Hepatic stellate cell (primary cell): ENCODE data around the gene NUP153.
"Not testable (repeated sequence)": the region's sequence is repeated elsewhere in the genome, so short reads cannot be mapped to it uniquely, and the experiment has no call there.

Experiments
- DNase-seq: peaks from one replicate; pipeline ENCODE4 v3.0.0; 2011; ENCODE audit warnings: low spot score

NUP153 gene

DNA sequence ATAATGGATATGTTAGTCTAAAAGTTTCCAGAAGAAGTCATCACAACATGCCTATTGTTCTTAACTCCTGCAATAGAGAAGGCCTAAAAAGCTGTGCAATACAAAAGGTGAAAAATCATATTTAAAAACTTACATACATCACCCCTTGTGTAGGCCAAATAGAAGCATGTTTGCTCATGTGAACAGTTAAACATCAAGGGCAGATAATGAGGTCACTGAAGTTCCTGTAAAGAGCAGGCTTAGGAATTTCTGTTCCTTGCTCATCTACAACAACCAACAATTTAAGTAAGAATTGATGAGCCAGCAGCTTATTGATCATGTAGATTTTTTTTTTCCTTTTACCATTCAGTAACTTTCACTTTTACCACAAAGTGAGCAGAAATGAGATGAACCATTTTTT, 7.5 kb upstream of the NUP153 start:
- no peak for DNase-seq

DNA sequence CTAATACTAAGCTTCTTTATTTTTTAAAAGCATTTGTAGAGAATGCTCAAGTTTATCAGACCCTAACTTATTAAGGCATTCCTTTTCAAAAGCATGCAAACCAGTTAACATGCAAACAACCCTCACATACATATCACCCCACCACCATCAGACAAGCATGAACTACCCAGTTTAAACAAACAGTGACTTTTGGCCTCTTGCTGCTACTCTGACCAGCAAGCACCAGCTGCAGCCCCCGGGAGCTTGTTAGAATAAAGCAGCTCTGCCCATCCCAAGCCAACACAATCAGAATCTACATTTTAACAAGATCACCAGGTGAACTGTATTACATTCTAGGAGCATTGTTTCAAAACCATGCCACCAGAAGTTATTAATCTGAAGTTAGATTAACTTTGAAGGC, 5.9 kb upstream of the NUP153 start:
- DNase-seq = no peak

GRCh38 chr6:17710331-17710730, 3.6 kb upstream of the NUP153 start:
- DNase-seq = peak; percentile 47

GRCh38 chr6:17709476-17709875, 2.8 kb upstream of the NUP153 start:
- DNase-seq = no peak

DNA sequence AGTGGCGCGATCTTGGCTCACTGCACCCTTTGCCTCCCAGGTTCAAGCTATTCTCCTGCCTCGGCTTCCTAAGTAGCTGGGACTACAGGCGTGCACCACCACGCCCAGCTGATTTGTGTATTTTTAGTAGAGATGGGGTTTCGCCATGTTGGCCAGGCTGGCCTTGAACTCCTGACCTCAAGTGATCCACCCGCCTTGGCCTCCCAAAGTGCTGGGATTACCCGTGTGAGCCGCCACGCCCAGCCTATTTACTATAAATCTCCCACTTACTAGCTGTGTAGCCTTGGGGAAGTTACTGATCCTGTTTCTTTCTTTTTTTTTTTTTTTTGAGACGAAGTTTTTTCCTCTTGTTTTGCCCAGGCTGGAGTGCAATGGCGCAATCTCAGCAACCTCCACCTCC, 1.3 kb upstream of the NUP153 start:
- DNase-seq = not testable (repeated sequence)

DNA sequence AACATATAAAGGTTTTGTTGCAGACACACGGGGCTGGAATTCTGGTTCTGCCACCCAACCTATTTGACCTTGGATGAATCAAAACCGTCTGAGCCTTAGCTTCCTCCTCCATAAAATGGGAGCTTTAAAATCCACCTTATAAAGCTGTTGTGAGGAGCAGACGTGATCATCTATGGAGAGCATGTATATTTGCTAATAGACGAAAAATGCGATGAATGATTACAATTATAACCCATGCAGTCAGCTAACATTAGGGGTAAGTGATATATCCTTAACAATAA, 586 bp upstream of the NUP153 start:
- DNase-seq = no peak

DNA sequence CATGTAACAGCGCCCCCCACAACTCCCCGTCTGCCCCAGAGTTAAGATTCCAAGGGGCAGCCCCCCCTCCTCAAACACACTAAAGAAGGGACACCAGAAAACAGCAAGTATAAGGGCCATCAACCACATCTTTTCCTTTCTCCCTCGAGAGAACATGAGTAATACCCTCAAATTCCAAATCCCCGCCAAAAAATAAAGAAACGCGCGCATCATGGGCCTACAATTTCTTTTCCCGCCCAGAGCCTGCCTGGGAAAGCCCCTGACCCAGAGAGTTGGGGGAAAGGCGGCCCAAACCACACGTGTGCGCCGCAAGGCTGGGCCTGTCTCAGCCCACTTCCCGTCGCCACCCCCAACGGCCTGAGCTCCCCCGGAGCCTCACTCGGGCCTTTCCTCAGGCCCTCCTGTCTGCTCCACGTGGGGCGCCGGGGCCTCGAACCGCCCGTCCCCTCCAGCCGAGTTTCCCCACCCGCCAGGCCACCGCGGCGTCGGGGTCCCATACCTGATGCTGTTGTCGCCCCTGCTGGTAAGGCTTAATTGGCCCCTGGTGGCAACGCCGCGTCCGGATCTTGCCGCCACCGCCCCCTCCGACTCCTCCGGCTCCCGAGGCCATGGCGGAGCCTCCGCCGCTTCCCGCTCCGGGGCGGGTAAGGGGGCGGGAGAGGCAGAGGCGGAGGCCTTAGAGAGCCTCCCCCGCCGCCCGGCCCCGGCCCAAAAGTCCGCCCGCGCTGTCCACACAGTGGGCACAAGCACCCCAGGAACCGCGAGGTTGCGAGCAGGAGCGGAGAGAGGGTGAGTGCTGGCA, 746 bp downstream of the NUP153 start:
- DNase-seq = peak; percentile 40

DNA sequence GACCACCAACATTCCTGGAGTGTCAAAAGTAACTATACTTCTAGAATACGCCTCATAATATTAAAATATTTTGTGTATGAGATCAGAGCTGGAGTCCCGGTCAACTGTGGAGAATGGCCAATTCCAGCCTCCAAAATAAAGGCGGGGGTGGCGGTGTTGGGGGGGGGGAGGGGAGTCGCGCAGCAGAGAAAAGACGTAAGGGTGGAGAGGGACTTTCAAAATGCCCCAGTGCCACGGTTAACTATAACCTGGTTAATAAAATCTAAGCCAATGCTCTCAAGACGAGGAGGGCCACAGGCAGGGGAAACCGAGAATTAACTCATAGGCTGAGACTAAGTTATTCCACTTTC, 1.3 kb downstream of the NUP153 start:
- peak; percentile 91 for DNase-seq

GRCh38 chr6:17703256-17703694, 3.5 kb downstream of the NUP153 start:
- peak; percentile 54 for DNase-seq

DNA sequence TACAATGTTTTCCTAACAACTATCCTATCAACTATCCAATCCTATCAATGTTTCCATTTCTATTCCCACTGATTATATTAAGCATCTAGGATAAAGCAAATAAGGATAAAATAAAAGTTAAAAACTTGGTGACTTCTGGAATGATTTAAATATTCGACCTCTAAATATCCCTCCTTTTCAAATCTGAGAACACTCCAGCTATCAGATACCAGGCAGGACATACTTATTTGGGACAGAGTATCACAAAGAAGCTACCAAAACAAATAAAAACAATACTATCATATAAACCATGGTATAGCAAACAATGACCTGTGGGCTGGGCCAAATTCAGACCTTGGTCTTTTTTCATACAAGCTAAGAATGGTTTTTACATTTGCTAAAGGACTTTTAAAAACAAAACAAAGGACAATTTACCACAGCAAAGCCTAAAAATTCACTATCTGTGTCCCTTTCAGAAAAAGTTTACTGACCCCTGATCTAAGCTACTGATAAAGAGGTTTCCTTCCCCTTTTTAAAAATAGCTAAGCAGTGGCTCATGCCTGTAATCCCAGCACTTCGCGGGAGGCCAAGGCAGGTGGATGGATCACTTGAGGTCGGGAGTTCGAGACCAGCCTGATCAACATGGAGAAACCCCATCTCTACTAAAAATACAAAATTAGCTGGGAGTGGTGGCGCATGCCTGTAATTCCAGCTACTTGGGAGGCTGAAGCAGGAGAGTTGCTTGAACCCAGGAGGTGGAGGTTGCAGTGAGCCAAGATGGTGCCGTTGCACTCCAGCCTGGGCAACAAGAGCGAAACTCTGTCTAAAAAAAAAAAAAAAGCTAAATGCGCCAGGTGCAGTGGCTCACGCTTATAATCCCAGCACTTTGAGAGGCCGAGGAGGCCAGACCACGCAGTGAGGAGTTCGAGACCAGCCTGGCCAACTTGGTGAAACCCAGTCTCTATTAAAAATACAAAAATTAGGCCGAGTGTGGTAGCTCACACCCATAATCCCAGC, 6.0 kb downstream of the NUP153 start:
- DNase-seq = no peak

DNA sequence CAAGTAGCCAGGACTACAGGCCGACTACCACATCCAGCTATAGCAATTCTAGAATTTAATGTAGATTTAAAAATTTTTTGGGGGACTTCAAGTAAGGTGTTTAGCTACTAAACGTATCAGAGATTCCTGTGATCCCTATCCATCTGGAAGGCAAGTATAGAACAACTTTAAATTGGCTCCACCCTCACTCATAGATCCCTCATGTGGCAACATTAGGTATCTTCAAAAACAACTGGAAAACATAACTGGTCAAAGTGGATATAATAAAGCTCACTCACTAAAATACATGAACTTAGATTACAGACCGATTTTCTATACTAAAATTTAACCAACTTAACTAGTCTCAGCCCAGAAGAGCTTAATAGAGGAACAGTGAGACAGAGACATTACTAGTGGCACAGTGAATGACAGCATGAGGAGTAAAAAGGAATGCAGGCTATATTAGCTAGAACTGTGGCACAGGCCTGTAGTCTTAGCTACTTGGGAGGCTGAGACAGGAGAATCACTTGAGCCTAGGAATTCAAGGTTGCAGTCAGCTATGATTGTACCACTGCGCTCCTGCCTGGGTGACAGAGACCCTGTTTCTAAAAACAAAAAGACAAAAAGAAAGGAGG, 14.7 kb downstream of the NUP153 start:
- no peak for DNase-seq

DNA sequence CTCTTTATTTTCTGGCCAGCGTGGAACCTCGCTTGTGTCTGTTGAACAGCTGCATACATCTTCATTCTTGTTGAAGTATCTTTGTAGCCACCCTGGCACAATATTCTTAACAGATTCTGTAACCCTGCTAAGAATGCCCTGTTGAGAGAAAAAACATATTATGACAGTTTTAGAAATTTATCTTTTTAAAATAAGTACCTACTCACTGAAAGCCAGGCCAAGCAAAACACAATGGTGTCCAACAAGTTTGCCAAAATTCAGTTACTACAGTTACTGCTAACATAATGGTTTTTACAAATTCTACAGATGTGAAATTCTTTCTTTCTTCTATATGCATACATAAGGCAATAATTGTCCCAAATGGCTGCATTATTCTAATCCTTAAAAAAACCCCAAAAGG, 18.2 kb downstream of the NUP153 start:
- no peak for DNase-seq

- no peak for DNase-seq
Measured at GRCh38 chr6:17687136-17687535, 19.6 kb downstream of the NUP153 start.

- DNase-seq = no peak
Measured at GRCh38 chr6:17684134-17684533, 22.6 kb downstream of the NUP153 start.

- no peak for DNase-seq
Measured at GRCh38 chr6:17683428-17683827, 23.3 kb downstream of the NUP153 start.

DNA sequence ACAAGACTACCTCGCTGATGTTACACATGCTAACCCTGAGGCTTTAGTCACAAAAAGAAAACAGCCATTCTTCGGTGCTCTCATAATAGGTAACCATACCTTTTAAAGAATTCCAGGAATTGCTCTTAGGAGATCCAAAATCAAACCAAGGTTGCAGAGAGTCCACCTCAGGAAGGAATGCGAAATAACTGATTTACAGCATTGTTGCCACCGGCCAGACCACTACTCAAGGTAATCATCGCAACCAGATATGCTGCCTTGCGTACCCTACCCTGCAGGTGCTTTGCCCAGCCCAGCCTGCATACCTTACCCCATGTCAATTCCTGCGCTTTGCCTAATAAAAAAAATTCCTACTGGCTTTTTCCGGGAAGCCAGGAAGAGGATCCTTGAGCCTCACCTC, 27.0 kb downstream of the NUP153 start:
- no peak for DNase-seq

- no peak for DNase-seq
Measured at GRCh38 chr6:17677602-17678001, 29.1 kb downstream of the NUP153 start.

DNA sequence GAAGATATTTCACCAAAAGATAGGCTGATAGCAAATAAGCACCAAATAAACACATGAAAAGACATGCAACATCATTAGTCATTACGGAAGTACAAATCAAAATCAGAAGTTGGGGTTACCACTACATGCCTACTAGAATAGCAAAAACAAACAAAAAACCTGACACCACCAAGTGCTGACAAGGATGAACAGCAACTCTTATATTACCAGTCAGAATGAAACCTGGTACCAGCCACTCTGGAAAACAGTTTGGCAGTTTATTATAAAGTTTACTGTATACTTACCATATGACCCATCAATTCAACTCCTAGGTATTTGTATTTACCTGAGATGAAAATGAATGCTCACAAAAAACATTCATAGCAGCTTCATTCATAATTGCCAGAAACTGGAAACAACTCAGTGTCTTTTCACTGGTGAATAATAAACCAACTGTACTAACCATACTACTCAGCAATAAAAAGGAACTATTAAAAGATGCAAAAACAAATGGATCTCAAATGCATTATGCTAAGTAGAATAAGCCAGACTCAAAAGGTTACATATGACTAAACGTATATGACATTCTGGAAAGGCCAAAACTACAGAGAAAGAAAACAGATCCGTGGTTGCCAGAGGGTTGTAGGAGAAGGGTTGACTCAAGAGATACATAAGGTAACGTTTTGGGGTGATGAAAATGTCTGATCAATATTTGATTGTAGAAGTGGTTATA, 33.0 kb downstream of the NUP153 start:
- no peak for DNase-seq

- no peak for DNase-seq
Measured at GRCh38 chr6:17672064-17672718, 34.5 kb downstream of the NUP153 start.

DNA sequence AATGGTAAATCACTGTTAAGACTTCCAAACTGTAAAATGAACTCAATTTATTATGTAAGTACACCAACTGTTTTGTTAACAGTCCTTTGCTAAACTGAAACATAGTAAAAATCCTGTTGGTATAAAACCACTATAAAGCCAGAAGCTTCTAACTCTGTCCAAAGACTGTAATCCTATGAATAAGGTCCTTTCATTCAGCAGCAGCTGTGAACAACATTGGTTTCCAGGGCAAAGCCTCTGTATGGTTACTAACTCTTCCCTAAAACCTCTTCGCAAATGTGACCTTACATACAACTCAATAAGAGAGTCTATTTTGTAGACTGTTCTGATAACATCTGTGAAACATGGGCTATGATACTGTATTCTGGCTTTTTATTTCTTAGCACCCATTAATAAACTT, 40.1 kb downstream of the NUP153 start:
- no peak for DNase-seq

GRCh38 chr6:17665132-17665531, 41.6 kb downstream of the NUP153 start:
- no peak for DNase-seq

- no peak for DNase-seq
Measured at GRCh38 chr6:17663226-17663625, 43.5 kb downstream of the NUP153 start.
